ENCODE results near the gene DAB2.

DNA sequence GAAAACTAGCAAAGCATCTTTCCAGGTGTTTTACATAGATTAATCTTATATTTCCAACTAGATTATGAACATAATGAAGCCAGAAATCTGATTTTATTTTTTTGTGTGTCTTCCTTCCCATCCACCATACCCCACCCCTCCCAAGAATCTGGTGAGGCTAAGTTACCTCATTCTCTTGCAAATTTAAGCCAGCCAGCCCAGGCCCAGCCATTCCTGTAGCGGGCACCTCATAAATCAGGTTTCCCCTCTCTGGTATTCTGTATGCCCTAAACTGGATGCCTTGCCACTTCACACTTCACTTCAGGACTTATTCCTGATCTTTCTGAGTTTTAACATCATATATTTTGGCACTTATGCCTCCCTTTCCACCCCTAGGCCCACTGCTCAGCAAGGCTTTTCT, 82.3 kb downstream of the DAB2 start:
- TF ChIP-seq EP300 (conservative IDR thresholded peaks at IDR 0.05; ENCODE audit: poor library complexity, severe bottlenecking) = no peak
- TF ChIP-seq RAD21 (conservative IDR thresholded peaks at IDR 0.05) = no peak
